DMS153 (cell line): Measurements from ENCODE around the gene ARCN1.

Experiments
- DNase-seq: peaks from one replicate; lab custom pipeline; 2025; lab: John Stamatoyannopoulos, UW

The ARCN1 gene

DNA sequence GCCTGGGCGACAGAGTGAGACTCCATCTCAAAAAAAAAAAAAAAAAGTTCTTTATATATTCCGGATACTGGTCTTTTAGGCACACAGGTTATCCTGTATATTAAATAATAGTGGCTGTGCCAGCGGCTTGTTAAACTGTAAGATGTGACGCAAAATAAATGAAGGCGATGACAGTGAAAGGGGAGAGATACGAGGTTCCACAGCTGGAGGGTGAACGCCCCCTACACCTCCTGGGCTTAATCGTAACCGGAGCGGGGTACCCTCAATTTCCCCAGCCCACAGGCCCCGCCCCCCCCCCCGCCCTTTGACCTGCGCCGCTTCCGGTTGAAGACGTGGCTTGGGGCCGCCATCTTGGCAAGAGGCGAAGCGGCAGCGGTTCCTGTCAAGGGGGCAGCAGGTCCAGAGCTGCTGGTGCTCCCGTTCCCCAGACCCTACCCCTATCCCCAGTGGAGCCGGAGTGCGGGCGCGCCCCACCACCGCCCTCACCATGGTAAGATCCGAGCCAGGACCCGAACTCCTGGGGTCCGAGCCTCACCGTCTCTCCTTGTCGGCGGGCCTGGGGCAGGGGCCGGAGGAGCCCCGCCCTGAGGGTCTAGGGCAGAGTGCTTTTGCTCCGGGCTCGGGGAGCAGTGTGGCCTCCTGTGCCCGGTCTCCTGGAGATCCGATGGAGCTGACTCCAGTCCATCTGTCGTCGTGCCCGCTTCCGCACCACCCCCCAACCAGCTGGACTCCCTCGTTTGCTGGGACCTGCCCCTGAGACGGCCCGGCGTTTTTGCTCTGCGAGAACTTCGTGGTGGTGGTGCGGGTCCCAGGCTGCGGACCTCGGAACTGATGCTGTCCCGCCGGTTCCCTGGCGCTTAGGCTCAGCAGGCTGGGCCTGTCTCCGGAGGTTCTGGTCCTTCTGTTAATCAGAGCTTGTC lies at the start of gene ARCN1:
ARCN1 (plus strand) TSS at position 349 of the 920 bp plus-strand sequence; CDS start at position 488, 139 bp downstream.
- DNase-seq = no peak

GRCh38 chr11:118522571-118523072 lies 49.6 kb upstream of the ARCN1 start:
- no peak for DNase-seq

- DNase-seq = no peak
Measured at GRCh38 chr11:118524356-118524755, 47.9 kb upstream of the ARCN1 start.

DNA sequence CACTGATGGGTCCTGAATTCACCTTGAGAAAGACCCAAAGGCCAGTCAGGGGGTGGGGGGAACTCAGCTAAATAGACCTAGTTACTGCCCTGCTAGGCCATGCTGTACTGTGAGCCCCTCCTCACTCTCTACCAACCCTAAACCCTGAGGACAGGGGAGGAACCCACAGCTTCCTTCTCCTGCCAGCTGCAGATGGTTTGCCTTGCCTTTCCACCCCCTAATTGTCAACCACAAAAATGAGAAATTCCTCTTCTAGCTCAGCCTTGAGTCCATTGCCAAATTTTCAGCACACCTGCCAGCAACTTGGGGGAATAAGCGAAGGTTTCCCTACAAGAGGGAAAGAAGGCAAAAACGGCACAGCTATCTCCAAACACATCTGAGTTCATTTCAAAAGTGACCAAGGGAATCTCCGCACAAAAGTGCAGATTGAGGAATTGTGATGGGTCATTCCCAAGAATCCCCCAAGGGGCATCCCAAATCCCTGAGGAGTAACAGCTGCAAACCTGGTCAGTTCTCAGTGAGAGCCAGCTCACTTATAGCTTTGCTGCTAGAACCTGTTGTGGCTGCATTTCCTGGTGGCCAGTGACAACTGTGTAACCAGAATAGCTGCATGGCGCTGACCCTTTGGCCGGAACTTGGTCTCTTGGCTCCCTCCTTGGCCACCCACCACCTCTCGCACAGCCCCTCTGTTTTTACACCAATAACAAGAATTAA lies 47.3 kb upstream of the ARCN1 start:
- no peak for DNase-seq

GRCh38 chr11:118526688-118527087 lies 45.5 kb upstream of the ARCN1 start:
- DNase-seq = no peak

GRCh38 chr11:118527109-118527508 lies 45.1 kb upstream of the ARCN1 start, which contains the start of gene TTC36:
TTC36 (plus strand) TSS chr11:118527474; CDS start chr11:118527495, 21 bp downstream.
- DNase-seq = no peak

- DNase-seq = no peak
Measured at GRCh38 chr11:118528511-118528910, 43.7 kb upstream of the ARCN1 start.

GRCh38 chr11:118529584-118530175 lies 42.5 kb upstream of the ARCN1 start:
- DNase-seq = no peak

DNA sequence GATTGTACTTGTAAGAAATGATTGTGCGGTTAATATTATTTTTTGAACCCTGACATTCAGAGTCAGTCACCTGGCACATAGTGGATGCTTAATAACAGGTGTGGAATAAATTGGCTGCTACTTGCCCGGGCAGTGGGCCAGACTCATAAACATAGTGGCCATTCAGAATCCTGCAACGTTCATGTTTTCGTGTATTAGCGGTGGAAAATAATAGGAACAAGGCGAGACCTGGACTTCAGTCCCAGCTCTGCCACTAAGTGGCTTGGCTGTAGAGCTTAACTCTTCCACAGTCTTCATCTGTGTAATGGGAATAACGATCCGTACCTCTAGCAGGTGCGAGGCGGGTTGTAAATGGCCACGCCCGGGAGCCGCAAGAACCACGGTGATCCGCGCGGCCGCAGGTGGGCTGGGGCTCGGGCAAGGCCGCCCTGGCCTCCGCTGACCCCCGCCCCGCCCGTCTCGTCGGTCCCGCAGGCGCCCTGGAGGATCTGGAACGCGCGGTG lies 42.0 kb upstream of the ARCN1 start:
- peak; percentile 21 for DNase-seq

DNA sequence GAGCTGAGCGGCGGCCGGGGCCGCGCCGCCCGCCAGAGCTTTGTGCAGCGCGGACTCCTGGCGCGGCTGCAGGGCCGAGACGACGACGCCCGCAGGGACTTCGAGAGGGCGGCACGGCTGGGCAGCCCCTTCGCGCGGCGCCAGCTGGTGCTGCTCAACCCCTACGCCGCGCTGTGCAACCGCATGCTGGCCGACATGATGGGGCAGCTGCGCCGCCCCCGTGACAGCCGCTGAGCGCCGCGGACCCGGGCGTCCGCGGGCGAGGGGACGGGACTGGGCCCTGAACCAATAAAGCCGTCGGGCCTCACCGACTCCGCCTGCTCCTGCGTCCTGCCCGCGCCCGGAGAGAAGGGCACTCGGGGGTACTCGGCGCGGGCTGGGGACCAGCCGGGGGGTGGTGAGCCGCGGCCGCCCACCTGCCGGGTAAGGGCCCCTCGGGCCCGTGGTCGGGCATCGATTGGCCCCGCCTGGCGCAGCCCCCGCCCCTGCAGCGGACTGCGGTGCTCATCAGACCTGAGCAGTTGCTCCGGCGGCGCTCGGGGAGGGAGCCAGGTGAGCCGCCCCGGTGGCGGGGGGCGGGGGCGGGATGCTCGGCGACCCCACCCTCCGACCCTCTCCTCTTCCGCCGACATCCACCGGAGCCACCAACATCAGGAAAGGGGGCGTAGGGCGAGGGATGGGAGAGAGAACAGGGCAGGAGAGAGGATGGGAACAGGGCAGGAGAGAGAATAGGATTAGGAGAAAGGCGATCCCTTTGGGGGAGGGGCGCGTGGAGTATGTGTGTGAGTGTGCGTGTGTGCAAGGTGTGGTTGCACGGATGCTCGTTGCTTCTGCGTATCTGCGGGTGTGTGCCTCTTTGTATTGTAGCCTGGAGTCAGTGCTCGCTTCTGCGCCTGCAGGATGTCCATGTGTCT lies 41.3 kb upstream of the ARCN1 start, which contains the start of gene TMEM25:
TMEM25 (plus strand) TSS at position 510 of the 914 bp plus-strand sequence. CDS start 610 bp downstream, outside the sequence.
- DNase-seq = peak; percentile 21

- DNase-seq = no peak
Measured at GRCh38 chr11:118531597-118532084, 40.6 kb upstream of the ARCN1 start.

DNA sequence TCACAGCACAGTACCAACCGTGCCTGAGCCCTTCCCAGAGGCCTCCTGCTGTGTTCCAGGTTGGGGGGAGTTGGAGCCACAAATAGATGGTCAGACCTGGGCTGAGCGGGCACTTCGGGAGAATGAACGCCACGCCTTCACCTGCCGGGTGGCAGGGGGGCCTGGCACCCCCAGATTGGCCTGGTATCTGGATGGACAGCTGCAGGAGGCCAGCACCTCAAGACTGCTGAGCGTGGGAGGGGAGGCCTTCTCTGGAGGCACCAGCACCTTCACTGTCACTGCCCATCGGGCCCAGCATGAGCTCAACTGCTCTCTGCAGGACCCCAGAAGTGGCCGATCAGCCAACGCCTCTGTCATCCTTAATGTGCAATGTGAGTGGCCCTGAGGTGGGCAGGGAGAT lies 40.1 kb upstream of the ARCN1 start:
- no peak for DNase-seq

- DNase-seq = no peak
Measured at GRCh38 chr11:118532852-118533768, 39.1 kb upstream of the ARCN1 start.

- no peak for DNase-seq
Measured at GRCh38 chr11:118533769-118534729, 38.2 kb upstream of the ARCN1 start.

DNA sequence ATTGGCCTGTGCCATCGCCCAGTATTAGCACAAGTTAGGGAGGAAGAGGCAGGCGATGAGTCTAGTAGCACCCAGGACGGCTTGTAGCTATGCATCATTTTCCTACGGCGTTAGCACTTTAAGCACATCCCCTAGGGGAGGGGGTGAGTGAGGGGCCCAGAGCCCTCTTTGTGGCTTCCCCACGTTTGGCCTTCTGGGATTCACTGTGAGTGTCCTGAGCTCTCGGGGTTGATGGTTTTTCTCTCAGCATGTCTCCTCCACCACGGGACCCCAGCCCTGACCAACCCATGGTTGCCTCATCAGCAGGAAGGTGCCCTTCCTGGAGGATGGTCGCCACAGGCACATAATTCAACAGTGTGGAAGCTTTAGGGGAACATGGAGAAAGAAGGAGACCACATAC lies 36.9 kb upstream of the ARCN1 start:
- DNase-seq = no peak

GRCh38 chr11:118536726-118537125 lies 35.5 kb upstream of the ARCN1 start:
- DNase-seq = no peak

DNA sequence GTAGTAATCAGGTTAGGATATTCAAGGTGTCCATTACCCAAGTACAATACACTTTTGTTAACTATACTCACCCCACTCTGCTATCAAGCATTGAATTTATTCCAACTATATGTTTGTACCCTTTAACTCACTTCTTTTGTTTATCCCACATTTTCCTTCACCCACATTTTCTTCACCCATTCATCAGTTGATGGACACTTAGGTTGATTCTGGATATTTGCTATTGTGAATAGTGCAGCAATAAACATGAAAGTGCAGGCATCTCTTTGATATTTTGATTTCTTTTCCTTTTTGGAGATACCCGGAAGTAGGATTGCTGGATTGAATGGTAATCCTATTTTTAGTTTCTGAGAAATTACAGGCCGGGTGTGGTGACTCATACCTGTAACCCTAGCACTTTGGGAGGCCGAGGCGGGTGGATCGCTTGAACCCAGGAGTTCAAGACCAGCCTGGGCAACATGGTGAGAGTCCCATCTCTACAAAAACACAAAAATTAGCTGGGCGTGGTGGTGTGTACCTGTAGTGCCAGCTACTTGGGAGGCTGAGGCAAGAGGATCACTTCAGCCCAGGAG lies 34.7 kb upstream of the ARCN1 start:
- no peak for DNase-seq

- no peak for DNase-seq
Measured at GRCh38 chr11:118544010-118544646, 28.1 kb upstream of the ARCN1 start.
